ENCODE results near the gene GSTM3. TPM values are rescaled to one million over a fixed set of nuclear protein-coding genes. Genes with fewer than 3 reads are reported as not detected.
"Not testable (repeated sequence)": the region's sequence is repeated elsewhere in the genome, so short reads cannot be mapped to it uniquely, and the experiment has no call there.

GSTM3 gene
- total and polyA plus RNA-seq, 4 donors = 11.0 to 39.5 (median 22.9) TPM

GRCh38 chr1:109768335-109768650, 27.5 kb upstream of the GSTM3 start:
- 68 to 90% methylated on average over 2 of the region's 2 CpGs for WGBS, 2 donors
- Histone ChIP-seq H3K27ac (ENCODE audit: low read depth in 1 of 2, low read length in 1 of 2) (no peak overlapping the region), H3K4me1 (ENCODE audit: control insufficient read depth in 5 of 5, insufficient read depth in 5 of 5, low read length in 5 of 5) (peaks cover 0 to 9% (median 0%) of the 10 kb centered on the region in 5 donors), H3K27me3 (ENCODE audit: control insufficient read depth in 3 of 3, insufficient read depth in 3 of 3, low read length in 2 of 3) (no peaks in the 10 kb centered on the region), H3K36me3 (ENCODE audit: control insufficient read depth in 4 of 4, insufficient read depth in 4 of 4, low read length in 4 of 4) (no peaks in the 10 kb centered on the region), H3K9me3 (ENCODE audit: control insufficient read depth in 4 of 4, insufficient read depth in 3 of 4, low read length in 3 of 4) (no peaks in the 10 kb centered on the region), H3K9ac (ENCODE audit: insufficient read depth in 1 of 2, low read length in 2 of 2) (no peak overlapping the region), H3K4me3 (no peak overlapping the region)
- DNase-seq (no peak), ATAC-seq (ENCODE audit: insufficient read depth, low FRiP score) (no peak)
- no peak for TF ChIP-seq CTCF (IDR thresholded peaks at IDR 0.05; ENCODE audit: control extremely low read depth, extremely low read depth)

- Histone ChIP-seq H3K9me3 (ENCODE audit: control insufficient read depth in 4 of 4, insufficient read depth in 3 of 4, low read length in 3 of 4) (no peaks in the 10 kb centered on the region), H3K9ac (ENCODE audit: insufficient read depth in 1 of 2, low read length in 2 of 2) (no peak overlapping the region), H3K36me3 (ENCODE audit: control insufficient read depth in 4 of 4, insufficient read depth in 4 of 4, low read length in 4 of 4) (no peaks in the 10 kb centered on the region), H3K4me3 (no peak overlapping the region), H3K27ac (ENCODE audit: low read depth in 1 of 2, low read length in 1 of 2) (no peak overlapping the region), H3K4me1 (ENCODE audit: control insufficient read depth in 5 of 5, insufficient read depth in 5 of 5, low read length in 5 of 5) (peaks cover 0 to 10% (median 0%) of the 10 kb centered on the region in 5 donors), H3K27me3 (ENCODE audit: control insufficient read depth in 3 of 3, insufficient read depth in 3 of 3, low read length in 2 of 3) (no peaks in the 10 kb centered on the region)
- DNase-seq = no peak
- no peak for ATAC-seq (ENCODE audit: insufficient read depth, low FRiP score)
- no peak for TF ChIP-seq CTCF (IDR thresholded peaks at IDR 0.05; ENCODE audit: control extremely low read depth, extremely low read depth)
- WGBS, 2 donors = 90 to 95% methylated on average over 10 of the region's 10 CpGs
Measured at GRCh38 chr1:109767637-109768334, 26.9 kb upstream of the GSTM3 start.

- H3K9ac ChIP-seq (ENCODE audit: insufficient read depth in 1 of 2, low read length in 2 of 2); H3K9me3 ChIP-seq (ENCODE audit: control insufficient read depth in 4 of 4, insufficient read depth in 3 of 4, low read length in 3 of 4); H3K4me1 ChIP-seq (ENCODE audit: control insufficient read depth in 5 of 5, insufficient read depth in 5 of 5, low read length in 5 of 5); ATAC-seq (ENCODE audit: insufficient read depth, low FRiP score); DNase-seq; H3K36me3 ChIP-seq (ENCODE audit: control insufficient read depth in 4 of 4, insufficient read depth in 4 of 4, low read length in 4 of 4); H3K27ac ChIP-seq (ENCODE audit: low read depth in 1 of 2, low read length in 1 of 2); H3K27me3 ChIP-seq (ENCODE audit: control insufficient read depth in 3 of 3, insufficient read depth in 3 of 3, low read length in 2 of 3); H3K4me3 ChIP-seq: not testable (repeated sequence)
- WGBS, 2 donors = 72 to 79% methylated on average over 17 of the region's 17 CpGs
Measured at GRCh38 chr1:109766991-109767636, 26.3 kb upstream of the GSTM3 start.

GRCh38 chr1:109765896-109766615, 25.2 kb upstream of the GSTM3 start:
- no peaks in the 10 kb centered on the region for H3K36me3 ChIP-seq (ENCODE audit: control insufficient read depth in 4 of 4, insufficient read depth in 4 of 4, low read length in 4 of 4)
- no peaks in the 10 kb centered on the region for H3K9me3 ChIP-seq (ENCODE audit: control insufficient read depth in 4 of 4, insufficient read depth in 3 of 4, low read length in 3 of 4)
- no peak for DNase-seq
- TF ChIP-seq CTCF (IDR thresholded peaks at IDR 0.05; ENCODE audit: control extremely low read depth, extremely low read depth) = no peak
- no peak overlapping the region for H3K27ac ChIP-seq (ENCODE audit: low read depth in 1 of 2, low read length in 1 of 2)
- no peak overlapping the region for H3K4me3 ChIP-seq
- 75 to 78% methylated on average over 13 of the region's 13 CpGs for whole genome bisulfite sequencing, 2 donors
- peaks cover 0 to 10% (median 0%) of the 10 kb centered on the region in 5 donors for H3K4me1 ChIP-seq (ENCODE audit: control insufficient read depth in 5 of 5, insufficient read depth in 5 of 5, low read length in 5 of 5)
- no peak for ATAC-seq (ENCODE audit: insufficient read depth, low FRiP score)
- H3K27me3 ChIP-seq (ENCODE audit: control insufficient read depth in 3 of 3, insufficient read depth in 3 of 3, low read length in 2 of 3) = no peaks in the 10 kb centered on the region
- no peak overlapping the region for H3K9ac ChIP-seq (ENCODE audit: insufficient read depth in 1 of 2, low read length in 2 of 2)

Measured in lung (tissue), 12 donors.